Activated T-cell treated with anti-CD3 and anti-CD28 coated beads for 48 hours (primary cell): ENCODE data around the gene DRC7.

Experiments
- DNase-seq: peaks from one replicate; pipeline ENCODE4 v3.0.0-alpha.2; 2020; ENCODE audit warnings: low read depth

The DRC7 gene

GRCh38 chr16:57694725-57695679, at the start of gene DRC7:
Gene DRC7, plus strand, starts transcription at chr16:57694806. Its CDS starts 3,144 bp downstream, at chr16:57697950.
- DNase-seq: no peak

GRCh38 chr16:57645169-57645568, 49.4 kb upstream of the DRC7 start:
- no peak for DNase-seq

GRCh38 chr16:57645691-57646387, 48.8 kb upstream of the DRC7 start:
- no peak for DNase-seq

- no peak for DNase-seq
Observed at GRCh38 chr16:57646388-57647039, 48.1 kb upstream of the DRC7 start.

GRCh38 chr16:57647136-57647875, 47.3 kb upstream of the DRC7 start:
- no peak for DNase-seq

GRCh38 chr16:57648125-57648524, 46.5 kb upstream of the DRC7 start:
- DNase-seq: no peak

- peak; percentile 84 for DNase-seq
Observed at GRCh38 chr16:57648581-57649442, 45.8 kb upstream of the DRC7 start.

GRCh38 chr16:57649443-57649751, 45.2 kb upstream of the DRC7 start:
- no peak for DNase-seq

GRCh38 chr16:57649846-57650245, 44.8 kb upstream of the DRC7 start:
- no peak for DNase-seq

GRCh38 chr16:57651344-57652333, 43.0 kb upstream of the DRC7 start:
- no peak for DNase-seq

GRCh38 chr16:57652695-57653471, 41.7 kb upstream of the DRC7 start:
- no peak for DNase-seq

GRCh38 chr16:57653936-57654335, 40.7 kb upstream of the DRC7 start:
- no peak for DNase-seq

- DNase-seq: no peak
Observed at GRCh38 chr16:57656342-57656955, 38.2 kb upstream of the DRC7 start.

- no peak for DNase-seq
Observed at GRCh38 chr16:57657228-57657627, 37.4 kb upstream of the DRC7 start.

GRCh38 chr16:57658130-57658877, 36.3 kb upstream of the DRC7 start:
- no peak for DNase-seq

GRCh38 chr16:57658878-57659674, 35.5 kb upstream of the DRC7 start:
- no peak for DNase-seq
